MCF 10A (cell line): ENCODE results near the gene AICDA. TPM values are rescaled to one million over a fixed set of nuclear protein-coding genes. Genes with fewer than 3 reads are reported as not detected.
"Not testable (repeated sequence)": the region's sequence is repeated elsewhere in the genome, so short reads cannot be mapped to it uniquely, and the experiment has no call there.

Source experiments
- BruUV-seq: library from RNA; stranded (reverse); fragments of 400-500 nt; replicated peaks from 2 replicates; lab custom pipeline; 2021; lab: Mats Ljungman, UMichigan
- CTCF ChIA-PET: fragments of 300-600 bp; sonication (Branson Sonifier 250); formaldehyde crosslinking; extraction: SDS; loops from one replicate; lab custom pipeline; 2021; ENCODE audit warnings: antibody characterized with exemption, inconsistent platforms; lab: Yijun Ruan, JAX
- POLR2A ChIA-PET: fragments of 300-600, 350-650 bp; sonication (Branson Sonifier 250); formaldehyde crosslinking; extraction: SDS; loops from one replicate; lab custom pipeline; 2020; ENCODE audit warnings: antibody characterized with exemption, inconsistent platforms; lab: Yijun Ruan, JAX
- DNase-seq: peaks from one replicate; pipeline ENCODE4 v3.0.0-alpha.2; 2018; ENCODE audit not compliant: unreplicated experiment
- H3K27ac Mint-ChIP-seq: one replicate; pipeline ENCODE4 v1.8.0; 2022; ENCODE audit warnings: mild to moderate bottlenecking, low read depth, mixed read lengths; ENCODE audit not compliant: unreplicated experiment
- H3K27me3 Mint-ChIP-seq: one replicate; pipeline ENCODE4 v1.8.0; 2022; ENCODE audit warnings: mixed read lengths; ENCODE audit not compliant: insufficient read depth, unreplicated experiment
- H3K36me3 Mint-ChIP-seq: one replicate; pipeline ENCODE4 v1.8.0; 2022; ENCODE audit warnings: mild to moderate bottlenecking, moderate library complexity, mixed read lengths; ENCODE audit not compliant: insufficient read depth, unreplicated experiment
- H3K4me1 Mint-ChIP-seq: one replicate; pipeline ENCODE4 v1.8.0; 2022; ENCODE audit warnings: mixed read lengths; ENCODE audit not compliant: insufficient read depth, unreplicated experiment
- H3K4me3 Mint-ChIP-seq: one replicate; pipeline ENCODE4 v1.8.0; 2022; ENCODE audit warnings: mild to moderate bottlenecking, moderate library complexity, mixed read lengths; ENCODE audit not compliant: unreplicated experiment
- H3K9me3 Mint-ChIP-seq: one replicate; pipeline ENCODE4 v1.8.0; 2022; ENCODE audit warnings: mixed read lengths; ENCODE audit not compliant: unreplicated experiment
- intact Hi-C: fragments of 100-400 bp; cut with micrococcal nuclease; formaldehyde crosslinking; loops from 2 replicates; pipeline ENCODE4 v1.14.1; 2022
- total RNA-seq: library from RNA; stranded (reverse); gene quantifications from 2 replicates; pipeline ENCODE4 v1.2.3, GENCODE V29; 2022
- TF ChIP-seq, protein P1 (sequence below): fragments of 200-600 bp; IDR thresholded peaks from one replicate; pipeline ENCODE4 v1.8.0; 2022; ENCODE audit warnings: antibody characterized with exemption, mild to moderate bottlenecking; ENCODE audit not compliant: unreplicated experiment

Gene AICDA
- total RNA-seq, 1 experiment from 2014 or later = not detected

- intact Hi-C loops = no loop called here
- no peaks in the 10 kb centered on the region for H3K27me3 Mint-ChIP-seq
- H3K4me1 Mint-ChIP-seq = no peaks in the 10 kb centered on the region
- BruUV-seq = no TSS peak
- no peak for DNase-seq
- H3K27ac Mint-ChIP-seq = no peak overlapping the region
- POLR2A ChIA-PET = no interaction called here
- CTCF ChIA-PET = interaction anchor here (0.8 kb wide), 1 partner anchor 94 kb away, joined by 3 read pairs; no protein-coding TSS in a partner anchor
- no peak overlapping the region for H3K4me3 Mint-ChIP-seq
- H3K36me3 Mint-ChIP-seq = no peaks in the 10 kb centered on the region
- TF ChIP-seq, protein P1, sequence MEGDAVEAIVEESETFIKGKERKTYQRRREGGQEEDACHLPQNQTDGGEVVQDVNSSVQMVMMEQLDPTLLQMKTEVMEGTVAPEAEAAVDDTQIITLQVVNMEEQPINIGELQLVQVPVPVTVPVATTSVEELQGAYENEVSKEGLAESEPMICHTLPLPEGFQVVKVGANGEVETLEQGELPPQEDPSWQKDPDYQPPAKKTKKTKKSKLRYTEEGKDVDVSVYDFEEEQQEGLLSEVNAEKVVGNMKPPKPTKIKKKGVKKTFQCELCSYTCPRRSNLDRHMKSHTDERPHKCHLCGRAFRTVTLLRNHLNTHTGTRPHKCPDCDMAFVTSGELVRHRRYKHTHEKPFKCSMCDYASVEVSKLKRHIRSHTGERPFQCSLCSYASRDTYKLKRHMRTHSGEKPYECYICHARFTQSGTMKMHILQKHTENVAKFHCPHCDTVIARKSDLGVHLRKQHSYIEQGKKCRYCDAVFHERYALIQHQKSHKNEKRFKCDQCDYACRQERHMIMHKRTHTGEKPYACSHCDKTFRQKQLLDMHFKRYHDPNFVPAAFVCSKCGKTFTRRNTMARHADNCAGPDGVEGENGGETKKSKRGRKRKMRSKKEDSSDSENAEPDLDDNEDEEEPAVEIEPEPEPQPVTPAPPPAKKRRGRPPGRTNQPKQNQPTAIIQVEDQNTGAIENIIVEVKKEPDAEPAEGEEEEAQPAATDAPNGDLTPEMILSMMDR = no peak
- no peaks in the 10 kb centered on the region for H3K9me3 Mint-ChIP-seq
Measured at GRCh38 chr12:8637666-8638065, 25.0 kb upstream of the AICDA start.

GRCh38 chr12:8637244-8637643 is 24.6 kb upstream of the AICDA start:
- H3K9me3 Mint-ChIP-seq = no peaks in the 10 kb centered on the region
- no peaks in the 10 kb centered on the region for H3K4me1 Mint-ChIP-seq
- ChIA-PET CTCF (interaction anchor here (1.1 kb wide), 1 partner anchor 77 kb away, joined by 4 read pairs; no protein-coding TSS in a partner anchor), POLR2A (no interaction called here)
- BruUV-seq = no TSS peak
- no peaks in the 10 kb centered on the region for H3K27me3 Mint-ChIP-seq
- no peak overlapping the region for H3K4me3 Mint-ChIP-seq
- TF ChIP-seq, protein P1 = no peak
- no peak overlapping the region for H3K27ac Mint-ChIP-seq
- intact Hi-C loops = no loop called here
- H3K36me3 Mint-ChIP-seq = no peaks in the 10 kb centered on the region
- no peak for DNase-seq

DNA sequence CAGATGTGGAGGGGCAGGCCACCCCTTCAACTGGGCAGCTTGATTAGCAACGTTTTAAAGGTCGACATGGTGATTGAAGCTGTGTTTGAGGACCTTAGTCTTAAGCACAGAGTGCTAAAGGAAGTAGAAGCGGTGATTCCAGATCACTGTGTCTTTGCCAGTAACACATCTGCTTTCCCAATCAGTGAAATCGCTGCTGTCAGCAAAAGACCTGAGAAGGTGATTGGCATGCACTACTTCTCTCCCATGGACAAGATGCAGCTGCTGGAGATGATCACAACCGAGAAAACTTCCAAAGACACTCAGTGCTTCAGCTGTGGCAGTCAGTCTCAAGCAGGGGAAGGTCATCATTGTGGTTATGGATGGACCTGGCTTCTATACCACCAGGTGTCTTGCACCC is 23.9 kb upstream of the AICDA start:
- TF ChIP-seq, protein P1 = no peak
- POLR2A ChIA-PET = no interaction called here
- Mint-ChIP-seq H3K4me1 (no peaks in the 10 kb centered on the region), H3K4me3 (no peak overlapping the region), H3K27me3 (no peaks in the 10 kb centered on the region), H3K27ac (no peak overlapping the region), H3K36me3 (no peaks in the 10 kb centered on the region), H3K9me3 (no peaks in the 10 kb centered on the region)
- intact Hi-C loops = no loop called here
- CTCF ChIA-PET = interaction anchor here (0.7 to 1.1 kb wide), 2 partner anchors 14 to 76 kb away, joined by 3 to 4 read pairs; no protein-coding TSS in a partner anchor
- no TSS peak for BruUV-seq
- no peak for DNase-seq

- POLR2A ChIA-PET, H3K9me3 Mint-ChIP-seq, BruUV-seq, H3K36me3 Mint-ChIP-seq, H3K27me3 Mint-ChIP-seq, H3K27ac Mint-ChIP-seq, DNase-seq, H3K4me1 Mint-ChIP-seq, H3K4me3 Mint-ChIP-seq, intact Hi-C loops: not testable (repeated sequence)
- CTCF ChIA-PET = interaction anchor here (0.6 to 0.7 kb wide), 2 partner anchors 15 to 1494 kb away, joined by 3 read pairs; no protein-coding TSS in a partner anchor
Measured at GRCh38 chr12:8636007-8636346, 23.3 kb upstream of the AICDA start.

GRCh38 chr12:8635342-8636006 is 22.8 kb upstream of the AICDA start:
- H3K27ac Mint-ChIP-seq, H3K4me3 Mint-ChIP-seq, intact Hi-C loops, POLR2A ChIA-PET, DNase-seq, H3K9me3 Mint-ChIP-seq, H3K4me1 Mint-ChIP-seq, H3K36me3 Mint-ChIP-seq, BruUV-seq, H3K27me3 Mint-ChIP-seq: not testable (repeated sequence)
- CTCF ChIA-PET = interaction anchor here (0.6 kb wide), 1 partner anchor 1494 kb away, joined by 3 read pairs; no protein-coding TSS in a partner anchor
